OCI-LY1 (cell line): ENCODE data around the gene HGD.

Experiments
- H2AFZ ChIP-seq: fragments of 200-600 bp; sonication (generic), shearing (Covaris generic); 2 replicates; pipeline ENCODE4 v1.6.0; 2014; ENCODE audit warnings: antibody characterized with exemption, mild to moderate bottlenecking, low read length
- H3F3A ChIP-seq: fragments of 200-600 bp; sonication (generic), shearing (Covaris generic); 2 replicates; pipeline ENCODE4 v1.6.0; 2014; ENCODE audit warnings: mild to moderate bottlenecking, antibody characterized with exemption, low read length, moderate library complexity; ENCODE audit not compliant: insufficient read depth
- H3K27ac ChIP-seq: fragments of 200-600 bp; sonication (generic); 2 replicates; pipeline ENCODE4 v1.5.1; 2014; ENCODE audit warnings: low read length, mixed run types, mild to moderate bottlenecking, low read depth; ENCODE audit not compliant: poor library complexity, severe bottlenecking
- H3K27me3 ChIP-seq: fragments of 200-600 bp; sonication (generic); 2 replicates; pipeline ENCODE4 v1.6.0; 2014; ENCODE audit warnings: antibody characterized with exemption, mild to moderate bottlenecking, low read length, moderate library complexity; ENCODE audit not compliant: insufficient read depth
- H3K36me3 ChIP-seq: fragments of 200-600 bp; sonication (generic); 2 replicates; pipeline ENCODE4 v1.6.1; 2014; ENCODE audit warnings: mild to moderate bottlenecking, antibody characterized with exemption, low read length, moderate library complexity, mixed read lengths; ENCODE audit not compliant: insufficient read depth
- H3K4me1 ChIP-seq: fragments of 200-600 bp; sonication (generic); 2 replicates; pipeline ENCODE4 v1.5.1; 2014; ENCODE audit warnings: mild to moderate bottlenecking, low read length, moderate library complexity; ENCODE audit not compliant: insufficient read depth, severe bottlenecking
- H3K4me2 ChIP-seq: fragments of 200-600 bp; sonication (generic), shearing (Covaris generic); 2 replicates; pipeline ENCODE4 v1.6.1; 2014; ENCODE audit warnings: low read length
- H3K4me3 ChIP-seq: fragments of 200-600 bp; sonication (generic); 2 replicates; pipeline ENCODE4 v1.5.1; 2014; ENCODE audit warnings: low read length, low read depth, mild to moderate bottlenecking, mixed read lengths; ENCODE audit not compliant: poor library complexity, severe bottlenecking
- H3K79me2 ChIP-seq: fragments of 200-600 bp; shearing (Covaris generic); 2 replicates; pipeline ENCODE4 v1.6.1; 2016; ENCODE audit warnings: mixed run types, low read length, mixed read lengths; ENCODE audit not compliant: insufficient read depth
- H3K9ac ChIP-seq: fragments of 200-600 bp; sonication (generic), shearing (Covaris generic); 2 replicates; pipeline ENCODE4 v1.6.1; 2014; ENCODE audit warnings: mild to moderate bottlenecking, low read length, mixed read lengths
- H3K9me2 ChIP-seq: fragments of 200-600 bp; sonication (generic), shearing (Covaris generic); 2 replicates; pipeline ENCODE4 v1.6.1; 2014; ENCODE audit warnings: low read depth, mild to moderate bottlenecking, low read length, mixed read lengths
- H3K9me3 ChIP-seq: fragments of 200-600 bp; shearing (Covaris generic); 2 replicates; pipeline ENCODE4 v1.6.1; 2014; ENCODE audit warnings: low read length, mixed read lengths
- H4K20me1 ChIP-seq: fragments of 200-600 bp; sonication (generic), shearing (Covaris generic); 2 replicates; pipeline ENCODE4 v1.6.0; 2016; ENCODE audit warnings: mild to moderate bottlenecking, low read length; ENCODE audit not compliant: insufficient read depth
- CTCF ChIP-seq: fragments of 200-600 bp; sonication (generic), shearing (Covaris generic); IDR thresholded peaks from 2 replicates; pipeline ENCODE4 v1.5.1; 2017; ENCODE audit warnings: mild to moderate bottlenecking, antibody characterized with exemption, low read length, moderate library complexity, mixed read lengths
- EZH2 ChIP-seq: fragments of 200-600 bp; sonication (generic), shearing (Covaris generic); IDR thresholded peaks from 2 replicates; pipeline ENCODE4 v1.8.0; 2017; ENCODE audit warnings: borderline replicate concordance, mixed run types, mild to moderate bottlenecking, antibody characterized with exemption, low read length, moderate library complexity, mixed read lengths

Gene HGD

GRCh38 chr3:120673116-120673515, 8.9 kb downstream of the HGD start:
- H3K4me1 ChIP-seq: peaks cover 2% of the 10 kb centered on the region
- no peaks in the 10 kb centered on the region for H3K79me2 ChIP-seq
- H3K27ac ChIP-seq: no peak overlapping the region
- H3F3A ChIP-seq: no peaks in the 10 kb centered on the region
- H3K9me2 ChIP-seq: no peaks in the 10 kb centered on the region
- no peaks in the 10 kb centered on the region for H3K27me3 ChIP-seq
- no peak overlapping the region for H3K9ac ChIP-seq
- no peaks in the 10 kb centered on the region for H3K9me3 ChIP-seq
- H3K4me3 ChIP-seq: no peak overlapping the region
- TF ChIP-seq EZH2 (no peak), CTCF (no peak)
- no peak overlapping the region for H3K4me2 ChIP-seq
- H2AFZ ChIP-seq: no peak overlapping the region
- H3K36me3 ChIP-seq: no peaks in the 10 kb centered on the region
- H4K20me1 ChIP-seq: no peaks in the 10 kb centered on the region

GRCh38 chr3:120670576-120670975, 11.5 kb downstream of the HGD start:
- Histone ChIP-seq H4K20me1 (no peaks in the 10 kb centered on the region), H3K4me1 (no peaks in the 10 kb centered on the region), H3K9me3 (no peaks in the 10 kb centered on the region), H3K79me2 (no peaks in the 10 kb centered on the region), H3K9ac (no peak overlapping the region), H3K9me2 (no peaks in the 10 kb centered on the region), H3K27ac (no peak overlapping the region), H3K36me3 (no peaks in the 10 kb centered on the region), H3K4me3 (no peak overlapping the region), H3K4me2 (no peak overlapping the region), H2AFZ (no peak overlapping the region), H3K27me3 (no peaks in the 10 kb centered on the region), H3F3A (no peaks in the 10 kb centered on the region)
- TF ChIP-seq EZH2 (no peak), CTCF (no peak)

GRCh38 chr3:120664926-120665325, 17.1 kb downstream of the HGD start:
- Histone ChIP-seq H3K9me3 (no peaks in the 10 kb centered on the region), H3K4me1 (no peaks in the 10 kb centered on the region), H2AFZ (no peak overlapping the region), H3K79me2 (no peaks in the 10 kb centered on the region), H3K36me3 (no peaks in the 10 kb centered on the region), H3K9ac (no peak overlapping the region), H3K4me3 (no peak overlapping the region), H3K27ac (no peak overlapping the region), H4K20me1 (no peaks in the 10 kb centered on the region), H3K9me2 (no peaks in the 10 kb centered on the region), H3K27me3 (no peaks in the 10 kb centered on the region), H3K4me2 (no peak overlapping the region), H3F3A (no peaks in the 10 kb centered on the region)
- no peak for TF ChIP-seq EZH2
- no peak for TF ChIP-seq CTCF
